H9 (cell line): ENCODE data around the gene GIPC2. TPM values are rescaled to one million over a fixed set of nuclear protein-coding genes. Genes with fewer than 3 reads are reported as not detected.

Experiments
- DNase-seq: peaks from one replicate; pipeline ENCODE4 v3.0.0-alpha.2; 2017
- H2AFZ ChIP-seq: one replicate; pipeline ENCODE4 v1.6.1; 2013; ENCODE audit warnings: mild to moderate bottlenecking, low read length, control low read depth, moderate library complexity
- H2AK5ac ChIP-seq: 2 replicates; pipeline ENCODE4 v1.6.1; 2013; ENCODE audit warnings: low read length, control low read depth, mixed read lengths; ENCODE audit not compliant: insufficient read length
- H2BK120ac ChIP-seq: one replicate; pipeline ENCODE4 v1.6.1; 2013; ENCODE audit warnings: low read depth, mild to moderate bottlenecking, low read length, control low read depth, inconsistent platforms; ENCODE audit not compliant: poor library complexity, severe bottlenecking
- H2BK12ac ChIP-seq: 2 replicates; pipeline ENCODE4 v1.6.1; 2013; ENCODE audit warnings: low read length, control low read depth, mixed read lengths, low read depth; ENCODE audit not compliant: insufficient read length
- H2BK15ac ChIP-seq: 2 replicates; pipeline ENCODE4 v1.6.1; 2013; ENCODE audit warnings: low read depth, low read length, control low read depth
- H2BK20ac ChIP-seq: one replicate; pipeline ENCODE4 v1.6.1; 2013; ENCODE audit warnings: low read depth, mild to moderate bottlenecking, low read length, control low read depth, inconsistent platforms; ENCODE audit not compliant: poor library complexity, severe bottlenecking
- H2BK5ac ChIP-seq: 2 replicates; pipeline ENCODE4 v1.6.1; 2013; ENCODE audit warnings: low read length, control low read depth, mixed read lengths; ENCODE audit not compliant: insufficient read length
- H3K14ac ChIP-seq: 2 replicates; pipeline ENCODE4 v1.6.1; 2013; ENCODE audit warnings: low read length, control low read depth; ENCODE audit not compliant: insufficient read depth
- H3K18ac ChIP-seq: 2 replicates; pipeline ENCODE4 v1.6.1; 2013; ENCODE audit warnings: low read depth, mild to moderate bottlenecking, mixed read lengths, low read length, control low read depth; ENCODE audit not compliant: insufficient read length
- H3K23ac ChIP-seq: 2 replicates; pipeline ENCODE4 v1.6.1; 2013; ENCODE audit warnings: low read length, control low read depth, mixed read lengths, low read depth; ENCODE audit not compliant: insufficient read length
- H3K23me2 ChIP-seq: 2 replicates; pipeline ENCODE4 v1.6.1; 2013; ENCODE audit warnings: low read depth, mild to moderate bottlenecking, mixed read lengths, low read length, control low read depth; ENCODE audit not compliant: insufficient read length, poor library complexity, severe bottlenecking
- H3K27ac ChIP-seq: 2 replicates; pipeline ENCODE4 v1.5.1; 2013; ENCODE audit warnings: low read length, control low read depth, mixed read lengths, low read depth; ENCODE audit not compliant: insufficient read length
- H3K27me3 ChIP-seq: 2 replicates; pipeline ENCODE4 v1.6.1; 2013; ENCODE audit warnings: low read length, control low read depth, inconsistent platforms; ENCODE audit not compliant: insufficient read depth
- H3K4ac ChIP-seq: 2 replicates; pipeline ENCODE4 v1.6.1; 2013; ENCODE audit warnings: low read depth, mild to moderate bottlenecking, control low read depth, inconsistent platforms, low read length, moderate library complexity
- H3K4me1 ChIP-seq: 2 replicates; pipeline ENCODE4 v1.6.1; 2013; ENCODE audit warnings: low read length, control low read depth, inconsistent platforms; ENCODE audit not compliant: insufficient read depth
- H3K4me2 ChIP-seq: 2 replicates; pipeline ENCODE4 v1.6.1; 2013; ENCODE audit warnings: low read length, control low read depth, mixed read lengths; ENCODE audit not compliant: insufficient read length, insufficient read depth
- H3K56ac ChIP-seq: 2 replicates; pipeline ENCODE4 v1.6.1; 2013; ENCODE audit warnings: low read depth, mild to moderate bottlenecking, mixed read lengths, low read length, control low read depth; ENCODE audit not compliant: insufficient read length
- H3K79me1 ChIP-seq: 2 replicates; pipeline ENCODE4 v1.6.1; 2013; ENCODE audit warnings: low read depth, mild to moderate bottlenecking, moderate library complexity, low read length, control low read depth, inconsistent platforms; ENCODE audit not compliant: insufficient read depth, poor library complexity, severe bottlenecking
- H3K79me2 ChIP-seq: 2 replicates; pipeline ENCODE4 v1.6.1; 2013; ENCODE audit warnings: low read length, control low read depth, inconsistent platforms; ENCODE audit not compliant: insufficient read depth
- H3K9ac ChIP-seq: 2 replicates; pipeline ENCODE4 v1.6.1; 2013; ENCODE audit warnings: low read length, control low read depth, mixed read lengths; ENCODE audit not compliant: insufficient read length; ENCODE audit errors: extremely low read depth
- H3K9me3 ChIP-seq: one replicate; pipeline ENCODE4 v1.6.1; 2013; ENCODE audit warnings: low read depth, low read length, inconsistent platforms; ENCODE audit not compliant: control insufficient read depth
- H3T11ph ChIP-seq: one replicate; pipeline ENCODE4 v1.6.1; 2013; ENCODE audit warnings: mild to moderate bottlenecking, low read length, control low read depth, inconsistent platforms
- H4K20me1 ChIP-seq: one replicate; pipeline ENCODE4 v1.6.1; 2013; ENCODE audit not compliant: control insufficient read depth, insufficient read length, insufficient read depth
- H4K5ac ChIP-seq: 2 replicates; pipeline ENCODE4 v1.6.1; 2013; ENCODE audit warnings: low read depth, mild to moderate bottlenecking, mixed read lengths, low read length, control low read depth; ENCODE audit not compliant: insufficient read length
- H4K8ac ChIP-seq: replicated peaks from 2 replicates; pipeline ENCODE4 v1.6.1; 2013; ENCODE audit warnings: low read length, control low read depth, mixed read lengths, low read depth; ENCODE audit not compliant: insufficient read length
- H4K91ac ChIP-seq: 2 replicates; pipeline ENCODE4 v1.6.1; 2013; ENCODE audit warnings: low read depth, mild to moderate bottlenecking, moderate library complexity, mixed read lengths, low read length, control low read depth; ENCODE audit not compliant: insufficient read length
- H3K27ac Mint-ChIP-seq, 3 experiments: 2 replicates in 2 of 3; 3 replicates in 1 of 3; pipeline ENCODE4 v1.8.0; 2020 to 2021; ENCODE audit warnings: mixed read lengths in 3 of 3, mild to moderate bottlenecking in 1 of 3, moderate library complexity in 1 of 3
- H3K27me3 Mint-ChIP-seq: 2 replicates; pipeline ENCODE4 v1.8.0; 2021; ENCODE audit warnings: low read depth, mild to moderate bottlenecking, moderate library complexity, mixed read lengths
- H3K36me3 Mint-ChIP-seq, 3 experiments: 2 replicates in 2 of 3; 3 replicates in 1 of 3; pipeline ENCODE4 v1.8.0; 2020 to 2021; ENCODE audit warnings: low read depth in 3 of 3, mixed read lengths in 3 of 3; ENCODE audit not compliant: insufficient read depth in 1 of 3
- H3K4me1 Mint-ChIP-seq, 2 experiments: 2 replicates each; pipeline ENCODE4 v1.8.0; 2020; ENCODE audit warnings: mixed read lengths in 2 of 2
- H3K4me3 Mint-ChIP-seq, 2 experiments: 2 replicates in 1 of 2; 3 replicates in 1 of 2; pipeline ENCODE4 v1.8.0; 2020 to 2021; ENCODE audit warnings: mild to moderate bottlenecking in 2 of 2, mixed read lengths in 2 of 2, moderate library complexity in 1 of 2
- H3K9me3 Mint-ChIP-seq, 2 experiments: 2 replicates in 1 of 2; 3 replicates in 1 of 2; pipeline ENCODE4 v1.8.0; 2020; ENCODE audit warnings: mild to moderate bottlenecking in 2 of 2, mixed read lengths in 2 of 2, moderate library complexity in 1 of 2
- WGBS: extraction: QIAGEN DNeasy Blood & Tissue Kit; methylation state at CpG from one replicate; pipeline ENCODE4 v1.1.7; 2013; ENCODE audit warnings: missing lambda C conversion rate, low lambda C conversion rate, mixed read lengths; ENCODE audit not compliant: insufficient read length; ENCODE audit errors: extremely low coverage; 5-methylcytosine and 5-hydroxymethylcytosine counted together
- total RNA-seq: library from RNA; stranded (reverse); gene quantifications from 2 replicates; pipeline ENCODE4 v1.2.1, GENCODE V29; 2021
- TF ChIP-seq, protein P1 (sequence below): fragments of 200-600 bp; sonication (generic); conservative IDR thresholded peaks from 3 replicates; pipeline ENCODE4 v1.8.0; 2021; ENCODE audit warnings: antibody characterized with exemption, mild to moderate bottlenecking

Gene GIPC2
- total RNA-seq, 1 experiment from 2014 or later = 0.85 TPM

DNA sequence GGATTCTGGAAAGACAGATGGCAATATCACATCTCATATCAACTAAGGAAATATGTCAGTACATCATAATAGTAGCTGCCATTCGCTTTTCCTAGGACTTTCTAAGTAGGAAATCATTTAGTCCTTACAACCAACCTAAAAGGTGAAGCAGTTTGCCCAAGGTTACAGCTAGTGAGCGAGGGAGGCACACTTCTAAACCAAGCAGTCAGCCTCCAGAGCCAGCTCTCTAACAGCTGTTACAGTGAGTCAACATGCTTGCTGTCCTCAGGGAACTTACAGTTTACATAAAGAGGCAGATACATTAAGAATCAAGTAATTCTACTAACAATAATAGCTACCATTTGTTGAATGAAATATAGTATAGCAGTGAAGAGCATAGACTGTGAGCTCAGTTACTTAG is 57.1 kb downstream of the GIPC2 start:
- no peak overlapping the region for H3T11ph ChIP-seq
- no peak overlapping the region for H3K4me2 ChIP-seq
- H2AK5ac ChIP-seq = no peak overlapping the region
- H3K56ac ChIP-seq = no peak overlapping the region
- Mint-ChIP-seq H3K4me3 (no peak overlapping the region), H3K36me3 (no peaks in the 10 kb centered on the region), H3K27ac (no peak overlapping the region), H3K4me1 (peaks cover 11% of the 10 kb centered on the region in 2 experiments), H3K9me3 (no peaks in the 10 kb centered on the region), H3K27me3 (no peaks in the 10 kb centered on the region)
- H4K20me1 ChIP-seq = no peaks in the 10 kb centered on the region
- no peaks in the 10 kb centered on the region for H3K79me1 ChIP-seq
- H4K91ac ChIP-seq = no peak overlapping the region
- no CpG with 5 or more reads among the region's 2 CpGs for WGBS
- H2BK15ac ChIP-seq = no peak overlapping the region
- no peaks in the 10 kb centered on the region for H3K23me2 ChIP-seq
- H3K79me2 ChIP-seq = no peaks in the 10 kb centered on the region
- H3K9ac ChIP-seq = no peak overlapping the region
- H2BK120ac ChIP-seq = no peak overlapping the region
- no peak overlapping the region for H2BK5ac ChIP-seq
- TF ChIP-seq, protein P1, sequence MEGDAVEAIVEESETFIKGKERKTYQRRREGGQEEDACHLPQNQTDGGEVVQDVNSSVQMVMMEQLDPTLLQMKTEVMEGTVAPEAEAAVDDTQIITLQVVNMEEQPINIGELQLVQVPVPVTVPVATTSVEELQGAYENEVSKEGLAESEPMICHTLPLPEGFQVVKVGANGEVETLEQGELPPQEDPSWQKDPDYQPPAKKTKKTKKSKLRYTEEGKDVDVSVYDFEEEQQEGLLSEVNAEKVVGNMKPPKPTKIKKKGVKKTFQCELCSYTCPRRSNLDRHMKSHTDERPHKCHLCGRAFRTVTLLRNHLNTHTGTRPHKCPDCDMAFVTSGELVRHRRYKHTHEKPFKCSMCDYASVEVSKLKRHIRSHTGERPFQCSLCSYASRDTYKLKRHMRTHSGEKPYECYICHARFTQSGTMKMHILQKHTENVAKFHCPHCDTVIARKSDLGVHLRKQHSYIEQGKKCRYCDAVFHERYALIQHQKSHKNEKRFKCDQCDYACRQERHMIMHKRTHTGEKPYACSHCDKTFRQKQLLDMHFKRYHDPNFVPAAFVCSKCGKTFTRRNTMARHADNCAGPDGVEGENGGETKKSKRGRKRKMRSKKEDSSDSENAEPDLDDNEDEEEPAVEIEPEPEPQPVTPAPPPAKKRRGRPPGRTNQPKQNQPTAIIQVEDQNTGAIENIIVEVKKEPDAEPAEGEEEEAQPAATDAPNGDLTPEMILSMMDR = no peak
- H2BK12ac ChIP-seq = no peak overlapping the region
- H3K14ac ChIP-seq = no peak overlapping the region
- no peaks in the 10 kb centered on the region for H3K27me3 ChIP-seq
- no peak overlapping the region for H3K18ac ChIP-seq
- no peak overlapping the region for H2AFZ ChIP-seq
- no peak for DNase-seq
- H3K27ac ChIP-seq = no peak overlapping the region
- H2BK20ac ChIP-seq = no peak overlapping the region
- H3K23ac ChIP-seq = no peak overlapping the region
- no peak overlapping the region for H4K5ac ChIP-seq
- H3K4ac ChIP-seq = no peak overlapping the region
- no peaks in the 10 kb centered on the region; the same call in 1 of the 2 replicates for H3K4me1 ChIP-seq
- no peak overlapping the region for H4K8ac ChIP-seq
- no peaks in the 10 kb centered on the region for H3K9me3 ChIP-seq
